Measurements from ENCODE around the gene PLSCR4.

PLSCR4 gene

GRCh38 chr3:146163584-146163983 lies 87.3 kb downstream of the PLSCR4 start:
- DNase-seq (ENCODE audit: low read depth in 2 of 2, low spot score in 1 of 2), result no peak

GRCh38 chr3:146162561-146162960 lies 88.3 kb downstream of the PLSCR4 start:
- no peak for DNase-seq (ENCODE audit: low read depth in 2 of 2, low spot score in 1 of 2)

- no peak for DNase-seq (ENCODE audit: low read depth in 2 of 2, low spot score in 1 of 2)
Observed at GRCh38 chr3:146161663-146162002, 89.3 kb downstream of the PLSCR4 start.

GRCh38 chr3:146160964-146161662 lies 89.8 kb downstream of the PLSCR4 start, which contains the start of gene PLOD2:
Gene PLOD2 (minus strand): TSS chr3:146161184. CDS start chr3:146160989, 195 bp downstream.
- no peak for DNase-seq (ENCODE audit: low read depth in 2 of 2, low spot score in 1 of 2)

- no peak for DNase-seq (ENCODE audit: low read depth in 2 of 2, low spot score in 1 of 2)
Observed at GRCh38 chr3:146160321-146160963, 90.5 kb downstream of the PLSCR4 start.

- no peak for DNase-seq (ENCODE audit: low read depth in 2 of 2, low spot score in 1 of 2)
Observed at GRCh38 chr3:146159616-146160320, 91.1 kb downstream of the PLSCR4 start.

- DNase-seq (ENCODE audit: low read depth in 2 of 2, low spot score in 1 of 2), result no peak
Observed at GRCh38 chr3:146159037-146159436, 91.9 kb downstream of the PLSCR4 start.

- DNase-seq (ENCODE audit: low read depth in 2 of 2, low spot score in 1 of 2), result no peak
Observed at GRCh38 chr3:146157325-146158060, 93.4 kb downstream of the PLSCR4 start.

GRCh38 chr3:146156666-146157314 lies 94.1 kb downstream of the PLSCR4 start:
- DNase-seq (ENCODE audit: low read depth in 2 of 2, low spot score in 1 of 2), result no peak

GRCh38 chr3:146156095-146156494 lies 94.8 kb downstream of the PLSCR4 start:
- DNase-seq (ENCODE audit: low read depth in 2 of 2, low spot score in 1 of 2), result no peak

- DNase-seq (ENCODE audit: low read depth in 2 of 2, low spot score in 1 of 2), result no peak
Observed at GRCh38 chr3:146154995-146155394, 95.9 kb downstream of the PLSCR4 start.

GRCh38 chr3:146154316-146154715 lies 96.6 kb downstream of the PLSCR4 start:
- DNase-seq (ENCODE audit: low read depth in 2 of 2, low spot score in 1 of 2), result no peak

- no peak for DNase-seq (ENCODE audit: low read depth in 2 of 2, low spot score in 1 of 2)
Observed at GRCh38 chr3:146153429-146153828, 97.5 kb downstream of the PLSCR4 start.

- no peak for DNase-seq (ENCODE audit: low read depth in 2 of 2, low spot score in 1 of 2)
Observed at GRCh38 chr3:146152834-146153233, 98.1 kb downstream of the PLSCR4 start.

- DNase-seq (ENCODE audit: low read depth in 2 of 2, low spot score in 1 of 2), result no peak
Observed at GRCh38 chr3:146148468-146148931, 102.4 kb downstream of the PLSCR4 start.

- DNase-seq (ENCODE audit: low read depth in 2 of 2, low spot score in 1 of 2), result no peak
Observed at GRCh38 chr3:146145642-146146041, 105.3 kb downstream of the PLSCR4 start.

- no peak for DNase-seq (ENCODE audit: low read depth in 2 of 2, low spot score in 1 of 2)
Observed at GRCh38 chr3:146142757-146143156, 108.1 kb downstream of the PLSCR4 start.

Measured in stimulated activated CD8-positive, alpha-beta memory T cell treated with anti-CD3 and anti-CD28 coated beads, Interleukin-4, amount 100 ng/mL, for 4 hours (primary cell).